Gastrocnemius medialis (tissue), 4 donors: ENCODE data around the gene EIF4EBP2. TPM values are rescaled to one million over a fixed set of nuclear protein-coding genes. Genes with fewer than 3 reads are reported as not detected.

Source experiments
- ATAC-seq, 2 donors: fragments of 150-250 bp; one replicate each; pipeline ENCODE4 v1.9.1; 2016
- DNase-seq, 2 donors: peaks; one replicate each; pipeline ENCODE4 v3.0.0-alpha.2; 2019
- H3K27ac ChIP-seq, 4 donors: fragments of 200-600 bp; sonication (generic); 1 replicate in 1 of 4; 2 replicates in 3 of 4; pipeline ENCODE4 v1.5.1; 2016 to 2018; ENCODE audit warnings: mild to moderate bottlenecking in 2 of 4, moderate library complexity in 1 of 4
- H3K27me3 ChIP-seq, 3 donors: fragments of 200-600 bp; sonication (generic) in 2 of 3; 1 replicate in 1 of 3; 2 replicates in 2 of 3; pipeline versions ENCODE4 v1.5.1 to v1.6.0; 2016 to 2019; ENCODE audit warnings: mild to moderate bottlenecking in 1 of 3, moderate library complexity in 1 of 3
- H3K36me3 ChIP-seq, 2 donors: fragments of 200-600 bp; sonication (generic) in 1 of 2; one replicate each; pipeline ENCODE4 v1.5.1; 2017 to 2018
- H3K4me1 ChIP-seq, 2 donors: fragments of 200-600 bp; sonication (generic) in 1 of 2; one replicate each; pipeline ENCODE4 v1.5.1; 2016 to 2017; ENCODE audit warnings: mild to moderate bottlenecking in 2 of 2
- H3K4me3 ChIP-seq, 4 donors: fragments of 200-600 bp; sonication (generic) in 3 of 4; 1 replicate in 1 of 4; 2 replicates in 3 of 4; pipeline ENCODE4 v1.5.1; 2016 to 2019; ENCODE audit warnings: mild to moderate bottlenecking in 2 of 4
- H3K9me3 ChIP-seq, 3 donors: fragments of 200-600 bp; sonication (generic) in 2 of 3; 1 replicate in 1 of 3; 2 replicates in 2 of 3; pipeline ENCODE4 v1.5.1; 2016 to 2019
- CTCF ChIP-seq, 5 experiments: fragments of 450-650 bp in 3 of 5; fragments of 200-600 bp in 2 of 5; sonication (generic) in 2 of 5; IDR thresholded peaks in 4 of 5; conservative IDR thresholded peaks in 1 of 5; 1 replicate in 4 of 5; 2 replicates in 1 of 5; pipeline ENCODE4 v1.5.1; 2016 to 2019; ENCODE audit warnings: antibody characterized with exemption in 5 of 5, mild to moderate bottlenecking in 3 of 5, moderate library complexity in 3 of 5
- POLR2A ChIP-seq, 2 donors: fragments of 450-650 bp; IDR thresholded peaks; one replicate each; pipeline ENCODE4 v1.6.1; 2017; ENCODE audit warnings: antibody characterized with exemption in 2 of 2, mild to moderate bottlenecking in 2 of 2, moderate library complexity in 2 of 2
- in situ Hi-C, 4 donors: fragments of 200-750 bp; cut with MboI; loops; one replicate each; pipeline versions ENCODE4 v1.15.0 to v1.8.0; 2017; ENCODE audit warnings: low sequenced_read_pairs in 4 of 4
- intact Hi-C: fragments of 100-400 bp; cut with DNase I; formaldehyde crosslinking; loops from one replicate; pipeline ENCODE4 v1.15.1; 2023; ENCODE audit warnings: low total_unique reads
- total RNA-seq, 4 donors: library from RNA; depleted of rRNA; stranded (reverse); fragments of >200 nt; gene quantifications; one replicate each; pipeline versions ENCODE4 v1.1.0 to v1.2.3, GENCODE V29; 2016

Gene EIF4EBP2
- total RNA-seq, 4 donors from 2014 or later = 58.4 to 141 (median 107) TPM

- intact Hi-C loops = loop anchor here (5.0 kb wide), 2 partner anchors 41 to 81 kb away; partner anchors contain the start of gene NPFFR1
- TF ChIP-seq CTCF (IDR thresholded peaks at IDR 0.05 in 4 of 5, conservative IDR thresholded peaks at IDR 0.05 in 1 of 5) = no peak
- TF ChIP-seq POLR2A (IDR thresholded peaks at IDR 0.05) = no peak
Observed at GRCh38 chr10:70363292-70363691, 40.7 kb upstream of the EIF4EBP2 start.

GRCh38 chr10:70363971-70364771 lies 39.8 kb upstream of the EIF4EBP2 start:
- Histone ChIP-seq H3K9me3 (no peaks in the 10 kb centered on the region), H3K4me1 (peaks cover 12 to 15% of the 10 kb centered on the region in 2 donors), H3K27me3 (no peaks in the 10 kb centered on the region), H3K27ac (peak overlapping the region; percentile 86 to 91 (median 90)), H3K36me3 (no peaks in the 10 kb centered on the region), H3K4me3 (peak overlapping the region; percentile 9 to 38 (median 24))
- ATAC-seq (peak; percentile 98 to 99), DNase-seq (peak; percentile 93 to 95)
- in situ Hi-C loops (loop anchor here (5.0 to 10.0 kb wide), 3 partner anchors 89 to 142 kb away; no protein-coding TSS in a partner anchor), intact Hi-C loops (loop anchor here (1.0 to 5.0 kb wide), 4 partner anchors 42 to 143 kb away; partner anchors contain the start of genes NPFFR1 and PPA1)
- TF ChIP-seq POLR2A (IDR thresholded peaks at IDR 0.05) (peak in 1 of 2 donors; percentile 30), CTCF (IDR thresholded peaks at IDR 0.05 in 4 of 5, conservative IDR thresholded peaks at IDR 0.05 in 1 of 5) (peak; percentile 93 to 98 (median 95))

More at GRCh38 chr10:70363292-70363691, 40.7 kb upstream of the EIF4EBP2 start:
- Histone ChIP-seq H3K27me3 (no peaks in the 10 kb centered on the region), H3K4me3 (peak overlapping the region in 1 of 4 donors; percentile 15), H3K9me3 (no peaks in the 10 kb centered on the region), H3K4me1 (peaks cover 18 to 20% of the 10 kb centered on the region in 2 donors), H3K36me3 (no peaks in the 10 kb centered on the region), H3K27ac (peak overlapping the region; percentile 86 to 91 (median 90))
- DNase-seq (no peak), ATAC-seq (no peak)
- in situ Hi-C loops = loop anchor here (5.0 to 10.0 kb wide), 3 partner anchors 88 to 141 kb away; no protein-coding TSS in a partner anchor

- DNase-seq (no peak), ATAC-seq (peak; percentile 7 to 10)
- Histone ChIP-seq H3K27ac (peak overlapping the region; percentile 24 to 91 (median 90)), H3K4me3 (peak overlapping the region in 1 of 4 donors; percentile 38), H3K9me3 (no peaks in the 10 kb centered on the region), H3K36me3 (no peaks in the 10 kb centered on the region), H3K27me3 (no peaks in the 10 kb centered on the region), H3K4me1 (peaks cover 12 to 18% of the 10 kb centered on the region in 2 donors)
- intact Hi-C loops (loop anchor here (1.0 to 5.0 kb wide), 4 partner anchors 42 to 143 kb away; partner anchors contain the start of genes NPFFR1 and PPA1), in situ Hi-C loops (loop anchor here (5.0 to 10.0 kb wide), 4 partner anchors 90 to 142 kb away; no protein-coding TSS in a partner anchor)
- TF ChIP-seq CTCF (IDR thresholded peaks at IDR 0.05 in 4 of 5, conservative IDR thresholded peaks at IDR 0.05 in 1 of 5) (peak in 2 of 5 experiments; percentile 1 to 24), POLR2A (IDR thresholded peaks at IDR 0.05) (no peak)
Observed at GRCh38 chr10:70364772-70365091, 39.2 kb upstream of the EIF4EBP2 start.

- intact Hi-C loops = no loop called here
Observed at GRCh38 chr10:70367195-70367796, 36.6 kb upstream of the EIF4EBP2 start.

More at GRCh38 chr10:70367195-70367796, 36.6 kb upstream of the EIF4EBP2 start:
- Histone ChIP-seq H3K4me3 (no peak overlapping the region), H3K4me1 (peaks cover 12 to 18% of the 10 kb centered on the region in 2 donors), H3K27me3 (no peaks in the 10 kb centered on the region), H3K36me3 (no peaks in the 10 kb centered on the region), H3K9me3 (no peaks in the 10 kb centered on the region), H3K27ac (peak overlapping the region; percentile 18 to 69 (median 53))
- DNase-seq = no peak
- in situ Hi-C loops = loop anchor here in 2 of 4 donors (5.0 to 10.0 kb wide), 2 partner anchors 92 to 95 kb away; no protein-coding TSS in a partner anchor
- no peak for ATAC-seq
- no peak for TF ChIP-seq POLR2A (IDR thresholded peaks at IDR 0.05)
- TF ChIP-seq CTCF (IDR thresholded peaks at IDR 0.05 in 4 of 5, conservative IDR thresholded peaks at IDR 0.05 in 1 of 5) = no peak
